ENCODE data around the gene PPT1. TPM values are rescaled to one million over a fixed set of nuclear protein-coding genes. Genes with fewer than 3 reads are reported as not detected.

The PPT1 gene
- polyA plus RNA-seq, 2 of the 4 experiments (the other 2 are of a cell fraction) = 40.2 to 56.7 TPM

GRCh38 chr1:40094466-40095110 lies 2.5 kb downstream of the PPT1 start:
- ChIA-PET POLR2A (no interaction called here), CTCF (no interaction called here)
- no peak for TF ChIP-seq ZNF302 (CRISPR knock-in tag; IDR thresholded peaks at IDR 0.05)
- no peak for TF ChIP-seq POLR2AphosphoS2 (conservative IDR thresholded peaks at IDR 0.05; ENCODE audit: low read length)
- TF ChIP-seq MAZ (IDR thresholded peaks at IDR 0.05; ENCODE audit: borderline replicate concordance, low read depth, low read length) = no peak
- no peak for TF ChIP-seq CEBPB (IDR thresholded peaks at IDR 0.05)
- TF ChIP-seq MYC (IDR thresholded peaks at IDR 0.05; ENCODE audit: borderline replicate concordance, low read length) = no peak
- TF ChIP-seq CHD4 (IDR thresholded peaks at IDR 0.05; ENCODE audit: borderline replicate concordance) = no peak
- TF ChIP-seq, protein P1, sequence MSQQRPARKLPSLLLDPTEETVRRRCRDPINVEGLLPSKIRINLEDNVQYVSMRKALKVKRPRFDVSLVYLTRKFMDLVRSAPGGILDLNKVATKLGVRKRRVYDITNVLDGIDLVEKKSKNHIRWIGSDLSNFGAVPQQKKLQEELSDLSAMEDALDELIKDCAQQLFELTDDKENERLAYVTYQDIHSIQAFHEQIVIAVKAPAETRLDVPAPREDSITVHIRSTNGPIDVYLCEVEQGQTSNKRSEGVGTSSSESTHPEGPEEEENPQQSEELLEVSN (IDR thresholded peaks at IDR 0.05; ENCODE audit: borderline replicate concordance, low read depth) = no peak
- no peak for TF ChIP-seq HOXA7 (CRISPR knock-in tag; IDR thresholded peaks at IDR 0.05)
- TF ChIP-seq MAX (IDR thresholded peaks at IDR 0.05) = no peak
- TF ChIP-seq, protein P2, sequence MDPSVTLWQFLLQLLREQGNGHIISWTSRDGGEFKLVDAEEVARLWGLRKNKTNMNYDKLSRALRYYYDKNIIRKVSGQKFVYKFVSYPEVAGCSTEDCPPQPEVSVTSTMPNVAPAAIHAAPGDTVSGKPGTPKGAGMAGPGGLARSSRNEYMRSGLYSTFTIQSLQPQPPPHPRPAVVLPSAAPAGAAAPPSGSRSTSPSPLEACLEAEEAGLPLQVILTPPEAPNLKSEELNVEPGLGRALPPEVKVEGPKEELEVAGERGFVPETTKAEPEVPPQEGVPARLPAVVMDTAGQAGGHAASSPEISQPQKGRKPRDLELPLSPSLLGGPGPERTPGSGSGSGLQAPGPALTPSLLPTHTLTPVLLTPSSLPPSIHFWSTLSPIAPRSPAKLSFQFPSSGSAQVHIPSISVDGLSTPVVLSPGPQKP (IDR thresholded peaks at IDR 0.05; ENCODE audit: low read depth, low read length) = no peak
- no peak for TF ChIP-seq EP300 (IDR thresholded peaks at IDR 0.05)
- TF ChIP-seq PBX3 (IDR thresholded peaks at IDR 0.05) = no peak
- TF ChIP-seq BHLHE40 (IDR thresholded peaks at IDR 0.05; ENCODE audit: low read depth, low read length) = no peak
- no peak for TF ChIP-seq PHF8 (IDR thresholded peaks at IDR 0.05; ENCODE audit: borderline replicate concordance, low read depth)
- no peak for TF ChIP-seq POLR2A (IDR thresholded peaks at IDR 0.05; ENCODE audit: low read length)
- TF ChIP-seq RCOR1 (IDR thresholded peaks at IDR 0.05; ENCODE audit: low read depth, low read length) = no peak
- TF ChIP-seq, protein P3, sequence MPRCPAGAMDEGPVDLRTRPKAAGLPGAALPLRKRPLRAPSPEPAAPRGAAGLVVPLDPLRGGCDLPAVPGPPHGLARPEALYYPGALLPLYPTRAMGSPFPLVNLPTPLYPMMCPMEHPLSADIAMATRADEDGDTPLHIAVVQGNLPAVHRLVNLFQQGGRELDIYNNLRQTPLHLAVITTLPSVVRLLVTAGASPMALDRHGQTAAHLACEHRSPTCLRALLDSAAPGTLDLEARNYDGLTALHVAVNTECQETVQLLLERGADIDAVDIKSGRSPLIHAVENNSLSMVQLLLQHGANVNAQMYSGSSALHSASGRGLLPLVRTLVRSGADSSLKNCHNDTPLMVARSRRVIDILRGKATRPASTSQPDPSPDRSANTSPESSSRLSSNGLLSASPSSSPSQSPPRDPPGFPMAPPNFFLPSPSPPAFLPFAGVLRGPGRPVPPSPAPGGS (IDR thresholded peaks at IDR 0.05) = no peak
- Histone ChIP-seq H3K4me2 (no peak overlapping the region), H3K4me1 (peaks cover 12% of the 10 kb centered on the region; the same call in 2 of the 3 replicates), H3K4me3 (no peak overlapping the region), H3K27ac (no peak overlapping the region), H3K9me3 (no peaks in the 10 kb centered on the region)
- FAIRE-seq (no peak), ATAC-seq (no peak), DNase-seq (ENCODE audit: low read depth in 1 of 2, low spot score in 1 of 2) (no peak)
- WGBS (ENCODE audit: missing lambda C conversion rate) = 67% methylated on average over 4 of the region's 4 CpGs

DNA sequence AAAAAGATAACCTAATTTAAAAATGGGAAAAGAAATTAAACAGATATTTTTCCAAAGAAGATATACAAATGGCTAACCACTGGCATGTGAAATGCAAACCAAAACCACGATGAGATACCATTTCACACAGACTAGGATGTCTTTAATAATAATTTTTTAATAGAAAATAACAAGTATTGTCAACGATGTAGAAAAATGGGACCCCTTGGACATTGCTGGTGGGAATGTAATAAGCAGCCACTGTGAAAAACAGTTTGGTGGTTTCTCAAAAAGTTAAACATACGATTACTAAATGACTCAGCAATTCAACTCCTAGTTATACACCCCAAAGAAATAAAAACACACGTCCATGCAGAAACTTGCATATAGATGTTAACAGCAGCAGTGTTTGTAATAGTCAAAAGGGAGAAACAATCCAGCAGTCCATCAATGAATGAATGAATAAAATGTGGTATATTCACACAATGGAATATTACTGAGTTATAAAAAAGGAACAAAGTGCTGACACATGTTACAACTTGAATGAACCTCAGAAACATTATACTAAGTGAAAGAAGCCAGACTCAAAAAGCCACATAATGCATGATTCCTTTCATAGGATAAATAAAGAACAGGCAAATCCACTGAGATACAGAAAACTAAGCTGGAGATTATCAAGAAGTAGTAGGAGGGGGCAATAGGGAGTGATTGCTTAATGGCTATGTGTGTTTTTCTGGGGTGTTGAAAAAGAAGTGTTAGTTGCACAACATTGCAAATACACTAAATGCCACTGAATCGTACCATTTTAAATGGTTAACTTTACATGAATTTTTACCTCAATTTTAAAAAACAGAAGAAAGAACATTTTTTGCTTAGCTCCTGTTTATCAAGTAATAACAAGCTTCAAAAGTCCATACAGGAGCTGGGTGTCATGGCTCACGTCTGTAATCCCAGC lies 4.1 kb downstream of the PPT1 start:
- ATAC-seq (no peak), FAIRE-seq (no peak), DNase-seq (ENCODE audit: low read depth in 1 of 2, low spot score in 1 of 2) (no peak)
- Histone ChIP-seq H3K4me1 (peaks cover 12% of the 10 kb centered on the region; the same call in 2 of the 3 replicates), H3K9me3 (no peaks in the 10 kb centered on the region), H3K27ac (no peak overlapping the region), H3K4me3 (no peak overlapping the region), H3K4me2 (no peak overlapping the region)
- TF ChIP-seq, protein P3 (IDR thresholded peaks at IDR 0.05) = no peak
- peak; percentile 39 for TF ChIP-seq MAFK (IDR thresholded peaks at IDR 0.05; ENCODE audit: partially characterized antibody)
- ChIA-PET CTCF (interaction anchor here (4.3 kb wide), 1 partner anchor 246 kb away, joined by 16 read pairs; no protein-coding TSS in a partner anchor), POLR2A (no interaction called here)
- 79% methylated on average over 6 of the region's 6 CpGs for WGBS (ENCODE audit: missing lambda C conversion rate)

Measured in A549 (cell line).